ENCODE results near the gene SPDYE6. TPM values are rescaled to one million over a fixed set of nuclear protein-coding genes. Genes with fewer than 3 reads are reported as not detected.
A peak's percentile ranks its signal among the peaks of the same experiment; 100 is the strongest.

SPDYE6 gene
- total and polyA plus RNA-seq, 8 donors: 2.2 to 10.0 (median 6.8) TPM; not detected in 2

GRCh38 chr7:102310414-102310815 lies 45.8 kb downstream of the SPDYE6 start:
- no peak for DNase-seq
- intact Hi-C loops (cut with DNase I): no loop called here
- H3K27ac ChIP-seq: no peak overlapping the region
- H3K4me1 ChIP-seq: peaks cover 7 to 27% of the 10 kb centered on the region in 2 donors
- no peaks in the 10 kb centered on the region for H3K27me3 ChIP-seq
- no peak for ATAC-seq
- no peaks in the 10 kb centered on the region for H3K9me3 ChIP-seq
- H3K36me3 ChIP-seq: peaks cover 0 to 49% of the 10 kb centered on the region in 2 donors
- TF ChIP-seq CTCF (IDR thresholded peaks at IDR 0.05): no peak
- H3K4me3 ChIP-seq: no peak overlapping the region

DNA sequence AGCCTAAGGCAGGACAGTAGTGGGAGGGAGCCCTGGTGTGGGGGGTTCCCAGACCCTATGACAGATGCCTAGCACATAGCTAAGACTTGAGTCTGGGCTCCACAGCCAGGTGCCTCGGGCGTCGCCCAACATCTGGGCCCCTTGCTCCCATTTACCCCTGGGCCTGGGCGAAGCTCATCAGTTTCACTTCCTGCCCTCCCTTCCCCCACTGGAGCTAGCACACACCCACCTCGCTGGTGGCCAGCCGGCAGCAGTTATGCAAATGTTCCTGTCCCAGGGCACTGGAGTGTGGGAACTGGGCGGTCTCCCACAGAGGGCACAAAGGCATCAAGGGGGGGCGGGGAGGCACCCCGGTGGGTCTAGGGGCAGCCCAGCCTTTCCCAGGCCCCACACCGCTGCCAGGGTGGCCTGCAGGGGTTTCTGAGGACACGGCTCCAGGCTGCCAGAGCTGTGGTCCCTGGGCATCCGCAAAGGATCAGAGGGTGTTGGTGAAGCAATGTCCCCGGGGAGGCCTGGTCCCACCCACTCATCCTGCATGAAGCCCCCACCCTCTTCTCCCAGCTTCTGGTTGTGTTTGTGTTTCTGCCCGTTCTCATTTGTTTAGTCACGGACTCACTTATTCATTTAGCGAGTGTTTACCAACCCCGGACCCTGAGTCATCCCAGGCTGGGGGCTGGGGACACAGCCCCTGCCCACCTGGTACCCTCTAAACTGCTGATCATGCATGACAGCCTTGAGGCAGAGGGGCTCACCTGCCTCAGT lies 49.1 kb downstream of the SPDYE6 start:
- TF ChIP-seq CTCF (IDR thresholded peaks at IDR 0.05): no peak
- no peaks in the 10 kb centered on the region for H3K27me3 ChIP-seq
- peak; percentile 83 for ATAC-seq
- no peak overlapping the region for H3K4me3 ChIP-seq
- peak in 3 of 4 donors; percentile 55 to 84 (median 79) for DNase-seq
- peaks cover 7 to 44% of the 10 kb centered on the region in 2 donors for H3K4me1 ChIP-seq
- intact Hi-C loops (cut with DNase I): no loop called here
- H3K27ac ChIP-seq: peak overlapping the region in 1 of 2 donors; percentile 8
- H3K36me3 ChIP-seq: peaks cover 0 to 30% of the 10 kb centered on the region in 2 donors
- no peaks in the 10 kb centered on the region for H3K9me3 ChIP-seq

DNA sequence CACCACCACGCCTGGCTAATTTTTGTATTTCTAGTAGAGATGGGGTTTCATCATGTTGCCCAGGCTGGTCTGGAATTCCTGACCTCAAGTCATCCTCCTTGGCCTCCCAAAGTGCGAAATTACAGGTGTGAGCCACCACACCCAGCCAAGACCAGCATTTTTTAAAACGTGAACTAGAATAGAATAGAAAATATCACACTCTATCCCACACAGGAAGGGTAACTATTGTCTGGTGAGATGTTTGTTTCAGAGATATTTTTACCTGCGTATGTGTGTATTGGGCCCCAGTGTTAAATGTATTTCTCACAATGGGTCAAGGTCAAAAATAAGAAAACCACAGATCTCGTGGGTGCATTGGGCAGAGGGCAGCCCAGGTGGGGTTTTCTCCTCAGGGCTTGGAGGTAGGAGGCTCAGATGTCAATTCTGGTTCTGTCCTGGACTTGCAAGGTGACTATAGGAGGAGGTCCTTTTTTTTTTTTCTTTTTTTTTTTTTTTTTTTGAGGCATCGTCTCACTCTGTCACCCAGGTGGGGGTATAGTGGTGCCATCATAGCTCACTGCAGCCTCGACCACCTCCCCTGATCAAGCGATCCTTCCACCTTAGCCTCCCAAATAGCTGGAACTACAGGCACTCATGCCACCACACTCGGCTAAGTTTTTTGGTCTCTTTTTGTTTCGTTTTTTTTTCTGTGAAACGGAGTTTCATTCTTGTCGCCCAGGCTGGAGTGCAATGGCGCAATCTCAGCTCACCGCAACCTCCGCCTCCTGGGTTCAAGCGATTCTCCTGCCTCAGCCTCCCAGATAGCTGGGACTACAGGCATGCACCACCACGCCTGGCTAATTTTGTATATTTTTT lies 50.6 kb downstream of the SPDYE6 start:
- Histone ChIP-seq H3K27ac (no peak overlapping the region), H3K36me3 (peaks cover 0 to 27% of the 10 kb centered on the region in 2 donors), H3K9me3 (no peaks in the 10 kb centered on the region), H3K4me3 (no peak overlapping the region), H3K27me3 (peaks cover 0 to 5% of the 10 kb centered on the region in 2 donors), H3K4me1 (peaks cover 7 to 44% of the 10 kb centered on the region in 2 donors)
- TF ChIP-seq CTCF (IDR thresholded peaks at IDR 0.05): no peak
- ATAC-seq (no peak), DNase-seq (no peak)
- intact Hi-C loops (cut with DNase I): no loop called here

DNA sequence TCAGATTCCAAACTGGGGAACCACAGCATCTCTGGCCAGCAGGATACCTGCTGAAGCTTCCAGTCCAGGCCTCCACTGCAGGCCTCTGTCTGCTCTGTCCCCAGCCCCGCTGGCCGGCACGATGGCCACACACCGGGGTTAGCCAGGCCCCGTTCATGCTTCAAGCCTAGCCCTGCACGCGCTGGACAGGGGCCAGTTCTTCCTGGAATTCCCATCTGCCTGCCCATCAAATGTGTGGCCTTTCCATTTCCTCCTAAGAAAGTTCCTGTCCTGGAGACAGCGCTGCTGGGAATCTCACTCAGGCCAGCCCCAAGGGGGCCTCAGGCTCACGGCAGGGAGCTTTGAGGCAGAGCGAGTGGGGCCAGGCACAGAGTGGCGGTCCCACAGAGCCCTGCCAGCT lies 51.6 kb downstream of the SPDYE6 start:
- Histone ChIP-seq H3K9me3 (no peaks in the 10 kb centered on the region), H3K36me3 (peaks cover 0 to 18% of the 10 kb centered on the region in 2 donors), H3K4me3 (no peak overlapping the region), H3K4me1 (peaks cover 7 to 47% of the 10 kb centered on the region in 2 donors), H3K27ac (no peak overlapping the region), H3K27me3 (peaks cover 0 to 15% of the 10 kb centered on the region in 2 donors)
- no peak for TF ChIP-seq CTCF (IDR thresholded peaks at IDR 0.05)
- intact Hi-C loops (cut with DNase I): no loop called here
- DNase-seq: peak in 1 of 4 donors; percentile 65
- no peak for ATAC-seq
